Activated naive CD4-positive, alpha-beta T cell treated with anti-CD3 and anti-CD28 coated beads, Interleukin-2, amount 10 ng/mL, durations not matched to agents 7 days and 5 days (primary cell): ENCODE measurements around the gene DPY30.
A peak's percentile ranks its signal among the peaks of the same experiment; 100 is the strongest.

Experiments used
- CTCF ChIA-PET: fragments of 350-600 bp; sonication (Branson Sonifier 250); formaldehyde crosslinking; loops from one replicate; lab custom pipeline; 2021; ENCODE audit warnings: antibody characterized with exemption; lab: Charles Lee
- DNase-seq: peaks from one replicate; pipeline ENCODE4 v3.0.0-alpha.2; 2020
- H3K27ac Mint-ChIP-seq: one replicate; pipeline ENCODE4 v1.8.0; 2021; ENCODE audit warnings: mild to moderate bottlenecking, moderate library complexity, mixed read lengths
- H3K27me3 Mint-ChIP-seq: one replicate; pipeline ENCODE4 v1.8.0; 2021; ENCODE audit warnings: mild to moderate bottlenecking, mixed read lengths
- H3K36me3 Mint-ChIP-seq: one replicate; pipeline ENCODE4 v1.8.0; 2021; ENCODE audit warnings: mixed read lengths
- H3K4me1 Mint-ChIP-seq: one replicate; pipeline ENCODE4 v1.8.0; 2021; ENCODE audit warnings: mixed read lengths
- H3K4me3 Mint-ChIP-seq: one replicate; pipeline ENCODE4 v1.8.0; 2021; ENCODE audit warnings: mild to moderate bottlenecking, moderate library complexity, mixed read lengths
- H3K9me3 Mint-ChIP-seq: one replicate; pipeline ENCODE4 v1.8.0; 2021; ENCODE audit warnings: mixed read lengths

Gene DPY30

GRCh38 chr2:31998731-31999383 is 40.7 kb downstream of the DPY30 start:
- Mint-ChIP-seq H3K4me1 (peaks cover 37% of the 10 kb centered on the region), H3K4me3 (no peak overlapping the region), H3K27ac (no peak overlapping the region), H3K36me3 (peaks cover 10% of the 10 kb centered on the region), H3K9me3 (no peaks in the 10 kb centered on the region), H3K27me3 (no peaks in the 10 kb centered on the region)
- DNase-seq, result no peak
- CTCF ChIA-PET, result no interaction called here

- peak overlapping the region; percentile 1 for H3K27ac Mint-ChIP-seq
- H3K4me3 Mint-ChIP-seq, result no peak overlapping the region
- CTCF ChIA-PET, result no interaction called here
- H3K27me3 Mint-ChIP-seq, result no peaks in the 10 kb centered on the region
- H3K4me1 Mint-ChIP-seq, result peaks cover 33% of the 10 kb centered on the region
- no peaks in the 10 kb centered on the region for H3K9me3 Mint-ChIP-seq
- no peak for DNase-seq
- H3K36me3 Mint-ChIP-seq, result peaks cover 16% of the 10 kb centered on the region
Observed at GRCh38 chr2:31997653-31998052, 42.0 kb downstream of the DPY30 start.

- H3K27ac Mint-ChIP-seq, result no peak overlapping the region
- no peaks in the 10 kb centered on the region for H3K9me3 Mint-ChIP-seq
- DNase-seq, result no peak
- peaks cover 19% of the 10 kb centered on the region for H3K36me3 Mint-ChIP-seq
- H3K27me3 Mint-ChIP-seq, result no peaks in the 10 kb centered on the region
- peaks cover 36% of the 10 kb centered on the region for H3K4me1 Mint-ChIP-seq
- CTCF ChIA-PET, result no interaction called here
- H3K4me3 Mint-ChIP-seq, result no peak overlapping the region
Observed at GRCh38 chr2:31996571-31997150, 42.9 kb downstream of the DPY30 start.

- H3K4me1 Mint-ChIP-seq, result peaks cover 20% of the 10 kb centered on the region
Observed at GRCh38 chr2:31992934-31993333, 46.7 kb downstream of the DPY30 start.

GRCh38 chr2:31992025-31992579 is 47.5 kb downstream of the DPY30 start:
- CTCF ChIA-PET, result no interaction called here
- H3K27ac Mint-ChIP-seq, result no peak overlapping the region
- no peak overlapping the region for H3K4me3 Mint-ChIP-seq
- no peaks in the 10 kb centered on the region for H3K27me3 Mint-ChIP-seq
- H3K9me3 Mint-ChIP-seq, result no peaks in the 10 kb centered on the region
- no peak for DNase-seq
- peaks cover 15% of the 10 kb centered on the region for H3K36me3 Mint-ChIP-seq
- H3K4me1 Mint-ChIP-seq, result peaks cover 13% of the 10 kb centered on the region

More at GRCh38 chr2:31992934-31993333, 46.7 kb downstream of the DPY30 start:
- Mint-ChIP-seq H3K27me3 (no peaks in the 10 kb centered on the region), H3K9me3 (no peaks in the 10 kb centered on the region), H3K4me3 (no peak overlapping the region), H3K36me3 (peaks cover 17% of the 10 kb centered on the region), H3K27ac (no peak overlapping the region)
- no peak for DNase-seq
- CTCF ChIA-PET, result no interaction called here

- Mint-ChIP-seq H3K27ac (no peak overlapping the region), H3K36me3 (peaks cover 15% of the 10 kb centered on the region)
Observed at GRCh38 chr2:31989946-31990345, 49.7 kb downstream of the DPY30 start.

GRCh38 chr2:31987454-31988220 is 52.0 kb downstream of the DPY30 start:
- Mint-ChIP-seq H3K27ac (no peak overlapping the region), H3K27me3 (no peaks in the 10 kb centered on the region), H3K36me3 (peaks cover 14% of the 10 kb centered on the region), H3K4me1 (peaks cover 6% of the 10 kb centered on the region), H3K4me3 (no peak overlapping the region), H3K9me3 (no peaks in the 10 kb centered on the region)
- CTCF ChIA-PET, result no interaction called here
- DNase-seq, result no peak

More at GRCh38 chr2:31989946-31990345, 49.7 kb downstream of the DPY30 start:
- no peak overlapping the region for H3K4me3 Mint-ChIP-seq
- H3K27me3 Mint-ChIP-seq, result no peaks in the 10 kb centered on the region
- CTCF ChIA-PET, result no interaction called here
- no peak for DNase-seq
- H3K9me3 Mint-ChIP-seq, result no peaks in the 10 kb centered on the region
- H3K4me1 Mint-ChIP-seq, result peaks cover 6% of the 10 kb centered on the region

GRCh38 chr2:31986906-31987305 is 52.7 kb downstream of the DPY30 start:
- no peaks in the 10 kb centered on the region for H3K27me3 Mint-ChIP-seq
- no peak overlapping the region for H3K27ac Mint-ChIP-seq
- DNase-seq, result no peak
- no peaks in the 10 kb centered on the region for H3K9me3 Mint-ChIP-seq
- peaks cover 11% of the 10 kb centered on the region for H3K36me3 Mint-ChIP-seq
- CTCF ChIA-PET, result no interaction called here
- no peak overlapping the region for H3K4me3 Mint-ChIP-seq
- peaks cover 2% of the 10 kb centered on the region for H3K4me1 Mint-ChIP-seq

GRCh38 chr2:31983762-31984467 is 55.7 kb downstream of the DPY30 start:
- Mint-ChIP-seq H3K4me3 (no peak overlapping the region), H3K36me3 (peaks cover 11% of the 10 kb centered on the region), H3K4me1 (peaks cover 17% of the 10 kb centered on the region), H3K27me3 (no peaks in the 10 kb centered on the region), H3K9me3 (peaks cover 1% of the 10 kb centered on the region), H3K27ac (no peak overlapping the region)
- no peak for DNase-seq
- CTCF ChIA-PET, result no interaction called here

- H3K27ac Mint-ChIP-seq, result peak overlapping the region; percentile 24
- H3K27me3 Mint-ChIP-seq, result no peaks in the 10 kb centered on the region
- DNase-seq, result no peak
Observed at GRCh38 chr2:31980674-31981356, 58.8 kb downstream of the DPY30 start.

GRCh38 chr2:31979956-31980355 is 59.6 kb downstream of the DPY30 start:
- CTCF ChIA-PET, result no interaction called here
- no peaks in the 10 kb centered on the region for H3K27me3 Mint-ChIP-seq
- H3K4me3 Mint-ChIP-seq, result no peak overlapping the region
- H3K4me1 Mint-ChIP-seq, result peaks cover 17% of the 10 kb centered on the region
- peaks cover 9% of the 10 kb centered on the region for H3K36me3 Mint-ChIP-seq
- DNase-seq, result no peak
- no peak overlapping the region for H3K27ac Mint-ChIP-seq
- H3K9me3 Mint-ChIP-seq, result peaks cover 2% of the 10 kb centered on the region

More at GRCh38 chr2:31980674-31981356, 58.8 kb downstream of the DPY30 start:
- Mint-ChIP-seq H3K4me1 (peaks cover 17% of the 10 kb centered on the region), H3K9me3 (peaks cover 2% of the 10 kb centered on the region), H3K4me3 (no peak overlapping the region), H3K36me3 (peaks cover 9% of the 10 kb centered on the region)
- CTCF ChIA-PET, result no interaction called here

- CTCF ChIA-PET, result no interaction called here
- Mint-ChIP-seq H3K36me3 (peaks cover 6% of the 10 kb centered on the region), H3K4me3 (no peak overlapping the region), H3K27me3 (no peaks in the 10 kb centered on the region), H3K9me3 (peaks cover 2% of the 10 kb centered on the region), H3K27ac (no peak overlapping the region), H3K4me1 (peaks cover 18% of the 10 kb centered on the region)
- no peak for DNase-seq
Observed at GRCh38 chr2:31979018-31979417, 60.6 kb downstream of the DPY30 start.

- no peak for DNase-seq
- peaks cover 2% of the 10 kb centered on the region for H3K9me3 Mint-ChIP-seq
- H3K4me1 Mint-ChIP-seq, result peaks cover 19% of the 10 kb centered on the region
- no peak overlapping the region for H3K27ac Mint-ChIP-seq
- CTCF ChIA-PET, result no interaction called here
- no peak overlapping the region for H3K4me3 Mint-ChIP-seq
- H3K27me3 Mint-ChIP-seq, result no peaks in the 10 kb centered on the region
- peaks cover 6% of the 10 kb centered on the region for H3K36me3 Mint-ChIP-seq
Observed at GRCh38 chr2:31978436-31978835, 61.2 kb downstream of the DPY30 start.
